Adrenal gland (tissue), 12 donors: ENCODE data around the gene RRAGA. TPM values are rescaled to one million over a fixed set of nuclear protein-coding genes. Genes with fewer than 3 reads are reported as not detected.
"Not testable (repeated sequence)": the region's sequence is repeated elsewhere in the genome, so short reads cannot be mapped to it uniquely, and the experiment has no call there.

ENCODE experiments used
- DNase-seq, 7 donors: peaks; one replicate each; pipeline ENCODE4 v3.0.0-alpha.2; 2019 to 2020
- H3K27ac ChIP-seq, 5 donors: fragments of 200-600 bp; sonication (generic) in 4 of 5; 1 replicate in 3 of 5; 2 replicates in 2 of 5; pipeline versions ENCODE4 v1.5.1 to v1.8.0; 2016 to 2020; ENCODE audit warnings: mild to moderate bottlenecking in 1 of 5
- H3K27me3 ChIP-seq: fragments of 200-600 bp; 2 replicates; pipeline ENCODE4 v1.8.0; 2021
- H3K36me3 ChIP-seq, 2 donors: fragments of 200-600 bp; replicated peaks in 1 of 2; 1 replicate in 1 of 2; 2 replicates in 1 of 2; pipeline versions ENCODE4 v1.5.1 to v1.8.0; 2018 to 2022
- H3K4me1 ChIP-seq, 2 donors: fragments of 200-600 bp; replicated peaks in 1 of 2; 1 replicate in 1 of 2; 2 replicates in 1 of 2; pipeline versions ENCODE4 v1.5.1 to v1.8.0; 2018 to 2021
- H3K4me3 ChIP-seq, 4 donors: fragments of 200-600 bp; sonication (generic) in 3 of 4; one replicate each; pipeline ENCODE4 v1.5.1; 2016 to 2018
- H3K9me3 ChIP-seq, 3 donors: fragments of 200-600 bp; sonication (generic) in 1 of 3; replicated peaks in 1 of 3; 1 replicate in 2 of 3; 2 replicates in 1 of 3; pipeline versions ENCODE4 v1.5.1 to v1.8.0; 2016 to 2021
- CTCF ChIP-seq, 6 experiments: fragments of 450-650 bp in 4 of 6; fragments of 200-600 bp in 2 of 6; sonication (generic) in 1 of 6; IDR thresholded peaks; 1 replicate in 5 of 6; 2 replicates in 1 of 6; pipeline versions ENCODE4 v1.5.1 to v1.8.0; 2016 to 2021; ENCODE audit warnings: antibody characterized with exemption in 6 of 6, mild to moderate bottlenecking in 2 of 6, moderate library complexity in 1 of 6
- POLR2A ChIP-seq, 2 donors: fragments of 450-650 bp; IDR thresholded peaks; one replicate each; pipeline ENCODE4 v1.6.1; 2017; ENCODE audit warnings: antibody characterized with exemption in 2 of 2, mild to moderate bottlenecking in 2 of 2, moderate library complexity in 1 of 2
- whole genome bisulfite sequencing, 4 donors: extraction: QIAGEN DNeasy Blood & Tissue Kit in 2 of 4; methylation state at CpG; one replicate each; pipeline versions ENCODE4 v1.1.5 to v1.1.7; 2013 to 2017; 5-methylcytosine and 5-hydroxymethylcytosine counted together
- intact Hi-C, 2 donors: fragments of 100-400 bp; cut with DNase I; formaldehyde crosslinking; loops; one replicate each; pipeline versions ENCODE4 v1.14.1 to v1.15.0; 2022 to 2023
- polyA plus RNA-seq, 3 donors: library from polyadenylated mRNA; stranded (reverse); fragments of 200-250 nt in 2 of 3; fragments of 350-450 nt in 1 of 3; fragmentation: Illumina TruSeq in 1 of 3; extraction: RNeasy Lipid Tissue Mini Kit (QIAGEN cat#74804) in 1 of 3; gene quantifications; one replicate each; pipeline ENCODE4 v1.2.3, GENCODE V29; 2013 to 2014
- total RNA-seq, 9 donors: library from RNA; depleted of rRNA in 4 of 9; stranded (reverse); fragments of >200 nt in 4 of 9; fragments of 120-200 nt in 1 of 9; fragmentation: NEBNext Ultra II Directional in 1 of 9; extraction: Animal tissue kit (Norgen Biotek cat#: 25700) in 1 of 9; gene quantifications; one replicate each; pipeline versions ENCODE4 v1.1.0 to v1.2.4, GENCODE V29; 2013 to 2023
- donor health status: healthy with polysubstance abuse.
- donor health status: Bipolar disorder and iron deficiency.
- donor health status: DM: yes; HTN: yes; CAD: no.
- donor health status: DM: no; HTN: no; CAD: no.
- donor health status: DM: no; HTN: no; CAD: no.
- donor health status: DM: yes; HTN: yes; CAD: no.

Gene RRAGA
- total and polyA plus RNA-seq, 12 donors: 29.5 to 115 (median 72.6) TPM

- Histone ChIP-seq H3K27ac (no peak overlapping the region), H3K36me3 (no peaks in the 10 kb centered on the region), H3K4me1 (no peaks in the 10 kb centered on the region), H3K9me3 (no peaks in the 10 kb centered on the region), H3K4me3 (no peak overlapping the region), H3K27me3 (no peaks in the 10 kb centered on the region)
- WGBS, 4 donors: 50 to 65% (median 59%) methylated on average over 4 of the region's 4 CpGs
- intact Hi-C loops: loop anchor here (5.0 to 10.0 kb wide), 2 partner anchors 761 to 763 kb away; no protein-coding TSS in a partner anchor
- no peak for DNase-seq
- TF ChIP-seq POLR2A (IDR thresholded peaks at IDR 0.05): no peak
- no peak for TF ChIP-seq CTCF (IDR thresholded peaks at IDR 0.05)
Measured at GRCh38 chr9:19018201-19018600, 31.0 kb upstream of the RRAGA start.

GRCh38 chr9:19020886-19021455 is 28.3 kb upstream of the RRAGA start:
- Histone ChIP-seq H3K4me3 (no peak overlapping the region), H3K36me3 (no peaks in the 10 kb centered on the region), H3K27ac (no peak overlapping the region), H3K4me1 (no peaks in the 10 kb centered on the region), H3K9me3 (no peaks in the 10 kb centered on the region), H3K27me3 (no peaks in the 10 kb centered on the region)
- 84 to 94% (median 85%) methylated on average over 3 of the region's 3 CpGs for WGBS, 4 donors
- TF ChIP-seq CTCF (IDR thresholded peaks at IDR 0.05): no peak
- no peak for TF ChIP-seq POLR2A (IDR thresholded peaks at IDR 0.05)
- DNase-seq: no peak
- intact Hi-C loops: no loop called here

GRCh38 chr9:19021649-19022048 is 27.6 kb upstream of the RRAGA start:
- WGBS, 4 donors: 89 to 100% (median 96%) methylated on average over 2 of the region's 2 CpGs
- H3K4me3 ChIP-seq, intact Hi-C loops, DNase-seq, H3K27me3 ChIP-seq, H3K9me3 ChIP-seq, H3K4me1 ChIP-seq, H3K27ac ChIP-seq, H3K36me3 ChIP-seq: not testable (repeated sequence)

GRCh38 chr9:19022206-19022605 is 27.0 kb upstream of the RRAGA start:
- no peaks in the 10 kb centered on the region for H3K36me3 ChIP-seq
- no peaks in the 10 kb centered on the region for H3K27me3 ChIP-seq
- WGBS, 4 donors: 94 to 99% (median 97%) methylated on average over 2 of the region's 2 CpGs
- H3K27ac ChIP-seq: no peak overlapping the region
- intact Hi-C loops: no loop called here
- H3K9me3 ChIP-seq: no peaks in the 10 kb centered on the region
- no peak for DNase-seq
- no peak overlapping the region for H3K4me3 ChIP-seq
- no peak for TF ChIP-seq POLR2A (IDR thresholded peaks at IDR 0.05)
- TF ChIP-seq CTCF (IDR thresholded peaks at IDR 0.05): no peak
- H3K4me1 ChIP-seq: no peaks in the 10 kb centered on the region

- intact Hi-C loops: no loop called here
- WGBS, 4 donors: 86 to 98% (median 89%) methylated on average over 5 of the region's 5 CpGs
- DNase-seq: no peak
- Histone ChIP-seq H3K27me3 (no peaks in the 10 kb centered on the region), H3K4me1 (no peaks in the 10 kb centered on the region), H3K4me3 (no peak overlapping the region), H3K9me3 (no peaks in the 10 kb centered on the region), H3K36me3 (no peaks in the 10 kb centered on the region), H3K27ac (no peak overlapping the region)
- no peak for TF ChIP-seq POLR2A (IDR thresholded peaks at IDR 0.05)
- TF ChIP-seq CTCF (IDR thresholded peaks at IDR 0.05): no peak
Measured at GRCh38 chr9:19023078-19023477, 26.1 kb upstream of the RRAGA start.
